CD4-positive, CD25-positive, alpha-beta regulatory T cell (primary cell): ENCODE data around the gene FBXL4. TPM values are rescaled to one million over a fixed set of nuclear protein-coding genes. Genes with fewer than 3 reads are reported as not detected.

Experiments used
- ATAC-seq, 2 donors: fragments of 150-1000 bp; cut with Tn5 transposase; one replicate each; pipeline ENCODE4 v1.10.0; 2021; ENCODE audit warnings: low read depth in 2 of 2, moderate number of reproducible peaks in 2 of 2, moderate library complexity in 1 of 2
- DNase-seq, 3 donors: peaks; one replicate each; pipeline versions ENCODE4 v3.0.0 to v3.0.0-alpha.2; 2012 to 2022; ENCODE audit warnings: mixed read lengths in 1 of 3
- H3K27ac ChIP-seq: one replicate; pipeline ENCODE4 v1.7.0; 2013; ENCODE audit warnings: mild to moderate bottlenecking, low read length; ENCODE audit not compliant: insufficient read depth, poor library complexity, severe bottlenecking
- H3K27me3 ChIP-seq: one replicate; pipeline ENCODE4 v1.7.0; 2013; ENCODE audit warnings: low read length; ENCODE audit not compliant: control insufficient read depth, insufficient read depth
- H3K36me3 ChIP-seq: one replicate; pipeline ENCODE4 v1.7.0; 2013; ENCODE audit warnings: mild to moderate bottlenecking, low read length, moderate library complexity; ENCODE audit not compliant: control insufficient read depth, insufficient read depth
- H3K4me1 ChIP-seq: 2 replicates; pipeline ENCODE4 v1.7.0; 2013; ENCODE audit warnings: mild to moderate bottlenecking, low read length; ENCODE audit not compliant: insufficient read depth, control insufficient read depth, poor library complexity, severe bottlenecking
- H3K4me3 ChIP-seq: one replicate; pipeline ENCODE4 v1.7.0; 2013; ENCODE audit warnings: low read depth, mild to moderate bottlenecking, low read length, moderate library complexity
- H3K9me3 ChIP-seq, 2 experiments: 1 replicate in 1 of 2; 2 replicates in 1 of 2; pipeline ENCODE4 v1.7.0; 2013; ENCODE audit warnings: low read length in 2 of 2, mild to moderate bottlenecking in 1 of 2, moderate library complexity in 1 of 2; ENCODE audit not compliant: control insufficient read depth in 2 of 2
- H3K27ac Mint-ChIP-seq, 3 donors: one replicate each; pipeline ENCODE4 v1.8.0; 2020 to 2022; ENCODE audit warnings: mild to moderate bottlenecking in 3 of 3, mixed read lengths in 3 of 3, moderate library complexity in 2 of 3
- H3K27me3 Mint-ChIP-seq: one replicate; pipeline ENCODE4 v1.8.0; 2022; ENCODE audit warnings: mild to moderate bottlenecking, mixed read lengths
- H3K36me3 Mint-ChIP-seq: one replicate; pipeline ENCODE4 v1.8.0; 2020; ENCODE audit warnings: mixed read lengths
- H3K4me1 Mint-ChIP-seq, 4 donors: one replicate each; pipeline ENCODE4 v1.8.0; 2020 to 2022; ENCODE audit warnings: mixed read lengths in 4 of 4, mild to moderate bottlenecking in 1 of 4
- H3K4me3 Mint-ChIP-seq, 4 donors: one replicate each; pipeline ENCODE4 v1.8.0; 2020 to 2022; ENCODE audit warnings: mild to moderate bottlenecking in 4 of 4, mixed read lengths in 4 of 4, moderate library complexity in 3 of 4
- H3K9me3 Mint-ChIP-seq, 7 donors: one replicate each; pipeline ENCODE4 v1.8.0; 2020 to 2022; ENCODE audit warnings: mixed read lengths in 7 of 7, mild to moderate bottlenecking in 3 of 7, moderate library complexity in 2 of 7
- polyA plus RNA-seq, 4 donors: library from polyadenylated mRNA; unstranded; fragments of 300-500 nt; fragmentation: Illumina TruSeq; gene quantifications; one replicate each; pipeline ENCODE4 v1.2.3, GENCODE V29; 2021
- total RNA-seq: library from RNA; stranded (reverse); gene quantifications from one replicate; pipeline ENCODE4 v1.2.3, GENCODE V29; 2022

FBXL4 gene
- total and polyA plus RNA-seq, 5 donors from 2014 or later: 8.9 to 16.8 (median 10.9) TPM

- Mint-ChIP-seq H3K9me3 (peaks cover 0 to 5% (median 0%) of the 10 kb centered on the region in 7 donors), H3K4me3 (peak overlapping the region in 3 of 4 donors; percentile 5 to 48 (median 46)), H3K4me1 (peaks cover 9 to 36% (median 32%) of the 10 kb centered on the region in 4 donors), H3K27me3 (peaks cover 89% of the 10 kb centered on the region), H3K36me3 (no peaks in the 10 kb centered on the region), H3K27ac (no peak overlapping the region)
- H3K36me3 ChIP-seq: no peaks in the 10 kb centered on the region
- no peak overlapping the region for H3K4me3 ChIP-seq
- ATAC-seq: no peak
- H3K9me3 ChIP-seq: no peaks in the 10 kb centered on the region
- H3K27me3 ChIP-seq: peaks cover 64% of the 10 kb centered on the region
- no peak overlapping the region for H3K27ac ChIP-seq
- peaks cover 31% of the 10 kb centered on the region for H3K4me1 ChIP-seq
- no peak for DNase-seq
These were observed 110.5 kb downstream of the FBXL4 start for GRCh38 chr6:98836962-98837944.

GRCh38 chr6:98836025-98836961 is 111.5 kb downstream of the FBXL4 start:
- DNase-seq (no peak), ATAC-seq (no peak)
- Mint-ChIP-seq H3K9me3 (peaks cover 0 to 6% (median 0%) of the 10 kb centered on the region in 7 donors), H3K27me3 (peaks cover 88% of the 10 kb centered on the region), H3K27ac (peak overlapping the region in 1 of 3 donors; percentile 21), H3K4me1 (peaks cover 9 to 45% (median 36%) of the 10 kb centered on the region in 4 donors), H3K36me3 (no peaks in the 10 kb centered on the region), H3K4me3 (peak overlapping the region; percentile 48 to 92 (median 68))
- peaks cover 57% of the 10 kb centered on the region for H3K27me3 ChIP-seq
- peak overlapping the region; percentile 26 for H3K4me3 ChIP-seq
- no peak overlapping the region for H3K27ac ChIP-seq
- H3K36me3 ChIP-seq: no peaks in the 10 kb centered on the region
- no peaks in the 10 kb centered on the region for H3K9me3 ChIP-seq
- H3K4me1 ChIP-seq: peaks cover 40% of the 10 kb centered on the region

DNA sequence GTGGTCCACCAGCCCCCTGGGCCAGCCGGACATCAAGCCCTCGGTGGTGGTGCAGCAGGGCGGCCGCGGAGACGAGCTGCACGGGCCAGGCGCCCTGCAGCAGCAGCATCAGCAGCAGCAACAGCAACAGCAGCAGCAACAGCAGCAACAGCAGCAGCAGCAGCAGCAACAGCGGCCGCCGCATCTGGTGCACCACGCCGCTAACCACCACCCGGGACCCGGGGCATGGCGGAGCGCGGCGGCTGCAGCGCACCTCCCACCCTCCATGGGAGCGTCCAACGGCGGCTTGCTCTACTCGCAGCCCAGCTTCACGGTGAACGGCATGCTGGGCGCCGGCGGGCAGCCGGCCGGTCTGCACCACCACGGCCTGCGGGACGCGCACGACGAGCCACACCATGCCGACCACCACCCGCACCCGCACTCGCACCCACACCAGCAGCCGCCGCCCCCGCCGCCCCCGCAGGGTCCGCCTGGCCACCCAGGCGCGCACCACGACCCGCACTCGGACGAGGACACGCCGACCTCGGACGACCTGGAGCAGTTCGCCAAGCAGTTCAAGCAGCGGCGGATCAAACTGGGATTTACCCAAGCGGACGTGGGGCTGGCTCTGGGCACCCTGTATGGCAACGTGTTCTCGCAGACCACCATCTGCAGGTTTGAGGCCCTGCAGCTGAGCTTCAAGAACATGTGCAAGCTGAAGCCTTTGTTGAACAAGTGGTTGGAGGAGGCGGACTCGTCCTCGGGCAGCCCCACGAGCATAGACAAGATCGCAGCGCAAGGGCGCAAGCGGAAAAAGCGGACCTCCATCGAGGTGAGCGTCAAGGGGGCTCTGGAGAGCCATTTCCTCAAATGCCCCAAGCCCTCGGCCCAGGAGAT is 112.4 kb downstream of the FBXL4 start:
- peak overlapping the region in 1 of 3 donors; percentile 21 for H3K27ac Mint-ChIP-seq
- DNase-seq (no peak), ATAC-seq (peak in 1 of 2 donors; percentile 6)
- Histone ChIP-seq H3K4me1 (peaks cover 41% of the 10 kb centered on the region), H3K4me3 (peak overlapping the region; percentile 26), H3K27ac (no peak overlapping the region), H3K27me3 (peaks cover 53% of the 10 kb centered on the region), H3K36me3 (no peaks in the 10 kb centered on the region), H3K9me3 (no peaks in the 10 kb centered on the region)
- no peaks in the 10 kb centered on the region for H3K36me3 Mint-ChIP-seq
- peaks cover 0 to 8% (median 0%) of the 10 kb centered on the region in 7 donors for H3K9me3 Mint-ChIP-seq
- H3K4me3 Mint-ChIP-seq: peak overlapping the region in 3 of 4 donors; percentile 48 to 74 (median 51)
- H3K27me3 Mint-ChIP-seq: peaks cover 88% of the 10 kb centered on the region
- H3K4me1 Mint-ChIP-seq: peaks cover 9 to 52% (median 42%) of the 10 kb centered on the region in 4 donors

- H3K4me1 Mint-ChIP-seq: peaks cover 12 to 56% (median 42%) of the 10 kb centered on the region in 4 donors
- H3K4me3 ChIP-seq: peak within 1 kb of the TSS; percentile 77
- peak within 1 kb of the TSS; percentile 84 to 97 (median 94) for H3K4me3 Mint-ChIP-seq
- peaks cover 45% of the 10 kb centered on the region for H3K27me3 ChIP-seq
- peak within 1 kb of the TSS in 2 of 3 donors; percentile 15 to 26 for H3K27ac Mint-ChIP-seq
- peaks cover 88% of the 10 kb centered on the region for H3K27me3 Mint-ChIP-seq
- peaks cover 41% of the 10 kb centered on the region for H3K4me1 ChIP-seq
- no peaks in the 10 kb centered on the region for H3K36me3 Mint-ChIP-seq
- no peak within 1 kb of the TSS for H3K27ac ChIP-seq
- DNase-seq (peak; percentile 44 to 78 (median 56)), ATAC-seq (peak; percentile 62 to 72)
- H3K9me3 Mint-ChIP-seq: peaks cover 0 to 8% (median 0%) of the 10 kb centered on the region in 7 donors
- no peaks in the 10 kb centered on the region for H3K9me3 ChIP-seq
- no peaks in the 10 kb centered on the region for H3K36me3 ChIP-seq
These were observed 113.4 kb downstream of the FBXL4 start, which contains the start of gene POU3F2 for GRCh38 chr6:98834060-98835031. Gene POU3F2 (plus strand): TSS chr6:98834574. CDS start chr6:98834874, 300 bp downstream.

DNA sequence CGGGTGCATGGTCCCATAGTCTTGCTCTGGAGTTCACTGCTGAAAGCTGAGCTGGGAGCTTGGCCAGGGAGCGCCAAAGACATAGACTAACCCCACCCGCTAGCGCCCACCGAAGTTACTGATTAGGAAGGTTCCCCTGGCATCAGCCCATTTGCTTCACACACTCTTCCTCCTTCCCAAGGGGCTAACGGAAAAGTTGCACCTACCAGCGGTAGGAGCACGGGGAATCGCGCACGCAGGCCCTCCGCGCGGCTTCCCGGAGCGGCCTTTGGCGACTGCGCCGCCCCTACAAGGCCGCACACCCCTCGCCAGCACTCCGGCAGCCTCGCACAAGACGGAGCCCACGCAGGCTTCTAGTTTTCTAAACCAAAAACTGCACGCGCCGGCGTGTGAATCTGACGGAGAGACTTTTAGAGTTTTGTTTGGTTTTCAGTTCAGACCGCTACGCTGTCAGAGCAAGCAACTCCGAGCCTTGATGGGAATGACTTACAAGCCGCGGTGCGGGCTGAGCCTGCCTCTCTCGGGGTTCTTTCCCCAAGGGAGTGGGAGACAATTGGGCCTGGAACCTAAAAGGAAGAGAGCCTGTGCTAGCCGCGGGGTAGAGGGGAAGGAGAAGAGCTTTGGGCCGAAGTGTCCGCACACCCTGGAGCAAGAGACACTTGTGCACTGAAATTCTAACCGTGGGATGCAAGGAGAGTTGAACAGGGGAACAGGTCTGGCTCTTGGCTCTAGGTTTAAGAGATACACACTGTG is 114.3 kb downstream of the FBXL4 start:
- H3K27me3 ChIP-seq: peaks cover 45% of the 10 kb centered on the region
- no peak overlapping the region for H3K27ac ChIP-seq
- no peaks in the 10 kb centered on the region for H3K36me3 ChIP-seq
- peak overlapping the region in 1 of 3 donors; percentile 15 for H3K27ac Mint-ChIP-seq
- peaks cover 41% of the 10 kb centered on the region for H3K4me1 ChIP-seq
- DNase-seq: peak in 1 of 3 donors; percentile 32
- H3K4me3 Mint-ChIP-seq: peak overlapping the region; percentile 84 to 97 (median 94)
- H3K9me3 ChIP-seq: no peaks in the 10 kb centered on the region
- H3K27me3 Mint-ChIP-seq: peaks cover 90% of the 10 kb centered on the region
- peaks cover 0 to 8% (median 0%) of the 10 kb centered on the region in 7 donors for H3K9me3 Mint-ChIP-seq
- H3K4me3 ChIP-seq: peak overlapping the region; percentile 77
- peak in 1 of 2 donors; percentile 11 for ATAC-seq
- peaks cover 15 to 62% (median 48%) of the 10 kb centered on the region in 4 donors for H3K4me1 Mint-ChIP-seq
- H3K36me3 Mint-ChIP-seq: no peaks in the 10 kb centered on the region

- Histone ChIP-seq H3K9me3 (no peaks in the 10 kb centered on the region), H3K36me3 (no peaks in the 10 kb centered on the region), H3K27ac (no peak overlapping the region), H3K27me3 (peaks cover 45% of the 10 kb centered on the region), H3K4me3 (no peak overlapping the region), H3K4me1 (peaks cover 41% of the 10 kb centered on the region)
- peaks cover 90% of the 10 kb centered on the region for H3K27me3 Mint-ChIP-seq
- peak overlapping the region; percentile 84 to 97 (median 94) for H3K4me3 Mint-ChIP-seq
- H3K27ac Mint-ChIP-seq: no peak overlapping the region
- DNase-seq: peak in 1 of 3 donors; percentile 45
- ATAC-seq: peak in 1 of 2 donors; percentile 25
- no peaks in the 10 kb centered on the region for H3K36me3 Mint-ChIP-seq
- peaks cover 15 to 66% (median 51%) of the 10 kb centered on the region in 4 donors for H3K4me1 Mint-ChIP-seq
- H3K9me3 Mint-ChIP-seq: peaks cover 0 to 8% (median 0%) of the 10 kb centered on the region in 7 donors
These were observed 114.8 kb downstream of the FBXL4 start for GRCh38 chr6:98833057-98833306.
